ENCODE measurements around the gene NPY5R.
A peak's percentile ranks its signal among the peaks of the same experiment; 100 is the strongest.

NPY5R gene

GRCh38 chr4:163343604-163344146 lies at the start of gene NPY5R:
NPY5R (plus strand) TSS chr4:163343892; CDS start chr4:163350274, 6,382 bp downstream.
- no peak for DNase-seq

GRCh38 chr4:163295138-163295537 lies 48.6 kb upstream of the NPY5R start:
- DNase-seq, result no peak

- DNase-seq, result no peak
Measured at GRCh38 chr4:163300445-163300844, 43.2 kb upstream of the NPY5R start.

GRCh38 chr4:163303069-163303468 lies 40.6 kb upstream of the NPY5R start:
- DNase-seq, result no peak

- DNase-seq, result no peak
Measured at GRCh38 chr4:163309466-163309865, 34.2 kb upstream of the NPY5R start.

GRCh38 chr4:163317110-163317509 lies 26.6 kb upstream of the NPY5R start:
- no peak for DNase-seq

- no peak for DNase-seq
Measured at GRCh38 chr4:163330916-163331628, 12.6 kb upstream of the NPY5R start.

- no peak for DNase-seq
Measured at GRCh38 chr4:163331629-163332376, 11.9 kb upstream of the NPY5R start.

- DNase-seq, result peak; percentile 64
Measured at GRCh38 chr4:163332526-163333406, 10.9 kb upstream of the NPY5R start, which contains the start of gene NPY1R. NPY1R (minus strand) TSS chr4:163332596; CDS start chr4:163326554, 6,042 bp downstream.

GRCh38 chr4:163335384-163335783 lies 8.3 kb upstream of the NPY5R start:
- no peak for DNase-seq

GRCh38 chr4:163344147-163345125 lies 744 bp downstream of the NPY5R start:
- no peak for DNase-seq

- DNase-seq, result no peak
Measured at GRCh38 chr4:163350672-163351071, 7.0 kb downstream of the NPY5R start.

GRCh38 chr4:163353054-163353453 lies 9.4 kb downstream of the NPY5R start:
- DNase-seq, result no peak

GRCh38 chr4:163356104-163356503 lies 12.4 kb downstream of the NPY5R start:
- no peak for DNase-seq

GRCh38 chr4:163367651-163368050 lies 24.0 kb downstream of the NPY5R start:
- no peak for DNase-seq

- no peak for DNase-seq
Measured at GRCh38 chr4:163372029-163372428, 28.3 kb downstream of the NPY5R start.

GRCh38 chr4:163378661-163379060 lies 35.0 kb downstream of the NPY5R start:
- DNase-seq, result no peak

GRCh38 chr4:163380703-163381102 lies 37.0 kb downstream of the NPY5R start:
- DNase-seq, result no peak

GRCh38 chr4:163382178-163382869 lies 38.6 kb downstream of the NPY5R start:
- DNase-seq, result no peak

- no peak for DNase-seq
Measured at GRCh38 chr4:163384434-163384833, 40.7 kb downstream of the NPY5R start.

- no peak for DNase-seq
Measured at GRCh38 chr4:163384926-163385325, 41.2 kb downstream of the NPY5R start.

Measured in NCI-H1092 treated with DMSO at 0.1 percent for 48 hours (cell line).